CD4-positive, alpha-beta T cell (primary cell): ENCODE results near the gene ELFN2. TPM values are rescaled to one million over a fixed set of nuclear protein-coding genes. Genes with fewer than 3 reads are reported as not detected.
A peak's percentile ranks its signal among the peaks of the same experiment; 100 is the strongest.

Experiments used
- ATAC-seq: fragments of 200-7000 bp; cut with Tn5 transposase; one replicate; pipeline ENCODE4 v1.10.0; 2022; ENCODE audit warnings: mild to moderate bottlenecking; ENCODE audit not compliant: poor library complexity
- CTCF ChIA-PET: fragments of 350-600 bp; sonication (Branson Sonifier 250); formaldehyde crosslinking; loops from one replicate; lab custom pipeline; 2021; ENCODE audit warnings: antibody characterized with exemption, inconsistent platforms; lab: Charles Lee
- POLR2A ChIA-PET: fragments of 350-600 bp; sonication (Branson Sonifier 250); formaldehyde crosslinking; loops from one replicate; lab custom pipeline; 2021; ENCODE audit warnings: antibody characterized with exemption, inconsistent platforms; lab: Charles Lee
- DNase-seq, 14 experiments: peaks; one replicate each; pipeline ENCODE4 v3.0.0-alpha.2; 2013 to 2020; ENCODE audit warnings: mixed read lengths in 2 of 14
- H3K27ac ChIP-seq, 2 donors: one replicate each; pipeline versions ENCODE4 v1.5.1 to v1.7.0; 2013; ENCODE audit warnings: low read length in 2 of 2, low read depth in 1 of 2, mild to moderate bottlenecking in 1 of 2
- H3K27me3 ChIP-seq, 2 experiments: 1 replicate in 1 of 2; 2 replicates in 1 of 2; pipeline versions ENCODE4 v1.6.1 to v1.7.0; 2013; ENCODE audit warnings: low read length in 2 of 2, control low read depth in 1 of 2, mild to moderate bottlenecking in 1 of 2, moderate library complexity in 1 of 2; ENCODE audit not compliant: insufficient read depth in 2 of 2, control insufficient read depth in 1 of 2
- H3K36me3 ChIP-seq: one replicate; pipeline ENCODE4 v1.6.1; 2013; ENCODE audit warnings: low read length, control low read depth; ENCODE audit not compliant: insufficient read depth
- H3K4me1 ChIP-seq: one replicate; pipeline ENCODE4 v1.6.1; 2013; ENCODE audit warnings: low read length, control low read depth; ENCODE audit not compliant: insufficient read depth
- H3K4me3 ChIP-seq: one replicate; pipeline ENCODE4 v1.5.1; 2013; ENCODE audit warnings: mild to moderate bottlenecking, low read length, moderate library complexity
- H3K9me3 ChIP-seq, 2 experiments: 1 replicate in 1 of 2; 2 replicates in 1 of 2; pipeline versions ENCODE4 v1.6.1 to v1.7.0; 2013; ENCODE audit warnings: low read length in 2 of 2, mild to moderate bottlenecking in 2 of 2, control low read depth in 1 of 2, moderate library complexity in 1 of 2; ENCODE audit not compliant: control insufficient read depth in 1 of 2, insufficient read depth in 1 of 2
- H3K27ac Mint-ChIP-seq: one replicate; pipeline ENCODE4 v1.8.0; 2020; ENCODE audit warnings: mixed read lengths
- H3K27me3 Mint-ChIP-seq: one replicate; pipeline ENCODE4 v1.8.0; 2021; ENCODE audit warnings: mixed read lengths
- H3K36me3 Mint-ChIP-seq: one replicate; pipeline ENCODE4 v1.8.0; 2021; ENCODE audit warnings: low read depth, mixed read lengths
- H3K4me1 Mint-ChIP-seq: one replicate; pipeline ENCODE4 v1.8.0; 2021; ENCODE audit warnings: low read depth, mixed read lengths
- H3K4me3 Mint-ChIP-seq: one replicate; pipeline ENCODE4 v1.8.0; 2020; ENCODE audit warnings: mild to moderate bottlenecking, mixed read lengths
- H3K9me3 Mint-ChIP-seq: one replicate; pipeline ENCODE4 v1.8.0; 2020; ENCODE audit warnings: mixed read lengths
- intact Hi-C, 2 experiments: fragments of 100-400 bp; cut with DNase I in 1 of 2; cut with micrococcal nuclease in 1 of 2; formaldehyde crosslinking; loops; one replicate each; pipeline versions ENCODE4 v1.15.1 to v1.9.0; 2023 to 2025; cut with DNase I, micrococcal nuclease
- total RNA-seq, 174 experiments: library from RNA in 2 of 174; stranded (reverse) in 2 of 174; gene quantifications; one replicate each; pipeline ENCODE4 v1.2.3 and lab custom pipeline; 2021 to 2026
- TF ChIP-seq, protein P1 (sequence below): fragments of 200-600 bp; IDR thresholded peaks from one replicate; pipeline ENCODE4 v1.8.0; 2022; ENCODE audit warnings: antibody characterized with exemption, mild to moderate bottlenecking

Gene ELFN2
- total RNA-seq, 2 experiments from 2014 or later, result 0.05 to 0.20 TPM

DNA sequence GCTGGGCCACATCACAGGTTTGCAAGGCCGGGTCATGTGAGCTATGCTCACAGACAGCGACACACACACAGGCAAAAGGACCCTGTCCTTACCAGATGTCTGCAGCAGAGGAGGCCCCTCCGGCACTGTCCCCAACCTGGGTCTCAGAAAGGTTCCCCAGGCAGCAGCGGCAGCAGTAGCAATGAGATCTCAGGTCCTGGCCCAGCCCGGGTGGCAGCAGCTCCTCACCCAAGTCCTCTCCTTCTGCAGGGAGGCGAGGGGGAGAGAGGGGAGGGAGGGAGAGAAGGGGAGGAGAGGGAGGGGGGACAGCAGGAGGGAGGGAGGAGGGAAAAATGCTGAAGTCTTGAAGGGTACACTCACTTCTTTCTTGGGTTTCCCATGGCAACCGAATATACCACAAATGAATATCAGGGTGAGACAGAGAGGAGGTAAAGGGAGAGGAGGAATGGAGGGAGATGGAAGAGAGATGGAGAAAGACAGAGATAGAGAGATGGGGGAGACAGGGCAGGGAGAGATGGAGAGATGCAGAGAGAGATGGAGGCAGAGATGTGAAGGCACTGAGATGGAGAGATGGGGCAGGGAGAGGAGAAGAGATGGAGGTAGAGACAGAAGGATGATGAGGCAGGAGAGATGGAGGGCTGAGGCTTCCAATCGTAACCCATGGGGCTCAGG is 9.5 kb downstream of the ELFN2 start:
- Histone ChIP-seq H3K4me1 (peaks cover 29% of the 10 kb centered on the region), H3K27me3 (peaks cover 27 to 43% of the 10 kb centered on the region in 2 experiments), H3K36me3 (no peaks in the 10 kb centered on the region), H3K9me3 (peaks cover 0 to 5% of the 10 kb centered on the region in 2 experiments), H3K4me3 (no peak overlapping the region), H3K27ac (no peak overlapping the region)
- no peaks in the 10 kb centered on the region for H3K9me3 Mint-ChIP-seq
- no peak for DNase-seq
- TF ChIP-seq, protein P1, sequence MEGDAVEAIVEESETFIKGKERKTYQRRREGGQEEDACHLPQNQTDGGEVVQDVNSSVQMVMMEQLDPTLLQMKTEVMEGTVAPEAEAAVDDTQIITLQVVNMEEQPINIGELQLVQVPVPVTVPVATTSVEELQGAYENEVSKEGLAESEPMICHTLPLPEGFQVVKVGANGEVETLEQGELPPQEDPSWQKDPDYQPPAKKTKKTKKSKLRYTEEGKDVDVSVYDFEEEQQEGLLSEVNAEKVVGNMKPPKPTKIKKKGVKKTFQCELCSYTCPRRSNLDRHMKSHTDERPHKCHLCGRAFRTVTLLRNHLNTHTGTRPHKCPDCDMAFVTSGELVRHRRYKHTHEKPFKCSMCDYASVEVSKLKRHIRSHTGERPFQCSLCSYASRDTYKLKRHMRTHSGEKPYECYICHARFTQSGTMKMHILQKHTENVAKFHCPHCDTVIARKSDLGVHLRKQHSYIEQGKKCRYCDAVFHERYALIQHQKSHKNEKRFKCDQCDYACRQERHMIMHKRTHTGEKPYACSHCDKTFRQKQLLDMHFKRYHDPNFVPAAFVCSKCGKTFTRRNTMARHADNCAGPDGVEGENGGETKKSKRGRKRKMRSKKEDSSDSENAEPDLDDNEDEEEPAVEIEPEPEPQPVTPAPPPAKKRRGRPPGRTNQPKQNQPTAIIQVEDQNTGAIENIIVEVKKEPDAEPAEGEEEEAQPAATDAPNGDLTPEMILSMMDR, result no peak
- intact Hi-C loops, result no loop called here
- ATAC-seq, result no peak
- ChIA-PET CTCF (no interaction called here), POLR2A (no interaction called here)
- peaks cover 39% of the 10 kb centered on the region for H3K4me1 Mint-ChIP-seq
- no peaks in the 10 kb centered on the region for H3K36me3 Mint-ChIP-seq
- H3K27me3 Mint-ChIP-seq, result peaks cover 80% of the 10 kb centered on the region
- peak overlapping the region; percentile 45 for H3K4me3 Mint-ChIP-seq
- H3K27ac Mint-ChIP-seq, result no peak overlapping the region

DNA sequence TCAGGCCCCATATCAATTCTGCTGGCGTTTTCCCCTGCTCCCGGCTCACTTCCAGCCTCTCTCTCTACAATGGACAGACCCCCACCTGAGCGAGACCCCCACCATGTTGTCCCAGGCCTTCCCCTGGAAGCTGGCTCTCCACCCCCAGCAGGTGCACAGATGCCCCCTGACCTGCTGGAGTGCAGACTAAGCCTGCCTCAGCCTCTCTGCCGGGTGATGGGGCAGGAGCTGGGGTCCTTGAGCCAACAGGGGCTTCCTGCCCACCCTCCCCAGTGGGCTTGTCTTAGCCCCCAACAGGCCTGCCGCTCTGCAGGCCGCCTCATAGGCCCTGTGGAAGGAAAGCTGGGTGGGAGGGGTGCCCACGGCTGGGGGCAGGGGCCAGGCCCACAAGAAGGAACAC is 10.0 kb downstream of the ELFN2 start:
- ChIA-PET POLR2A (no interaction called here), CTCF (no interaction called here)

DNA sequence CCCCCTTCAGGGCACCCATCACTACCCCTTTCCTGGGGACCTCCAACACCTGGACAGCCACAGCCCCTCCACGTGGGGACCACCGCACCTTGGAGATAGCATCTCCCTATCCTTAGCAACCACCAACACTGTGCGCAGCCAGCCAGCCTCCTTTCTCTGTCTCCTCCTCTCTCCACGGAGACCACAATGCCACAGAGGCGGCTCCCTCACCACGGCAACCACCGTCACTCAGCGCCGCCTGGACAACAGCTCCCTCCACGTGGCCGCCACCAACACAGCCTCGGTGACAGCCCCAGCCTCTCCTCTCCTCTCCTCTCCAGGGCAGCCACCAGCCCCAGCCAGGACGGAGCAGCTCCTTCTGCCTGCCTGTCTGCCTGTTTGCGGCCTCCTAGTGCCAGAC is 10.5 kb downstream of the ELFN2 start:
- no peak overlapping the region for H3K4me3 ChIP-seq
- no peaks in the 10 kb centered on the region for H3K36me3 ChIP-seq
- peaks cover 0 to 5% of the 10 kb centered on the region in 2 experiments for H3K9me3 ChIP-seq
- H3K27ac Mint-ChIP-seq, result no peak overlapping the region
- H3K27me3 ChIP-seq, result peaks cover 27 to 39% of the 10 kb centered on the region in 2 experiments
- intact Hi-C loops, result no loop called here
- H3K4me1 ChIP-seq, result peaks cover 32% of the 10 kb centered on the region
- H3K36me3 Mint-ChIP-seq, result no peaks in the 10 kb centered on the region
- peaks cover 39% of the 10 kb centered on the region for H3K4me1 Mint-ChIP-seq
- H3K27me3 Mint-ChIP-seq, result peaks cover 76% of the 10 kb centered on the region
- ChIA-PET CTCF (no interaction called here), POLR2A (no interaction called here)
- DNase-seq (peak in 9 of 14 experiments; percentile 14 to 49 (median 22)), ATAC-seq (peak; percentile 69)
- no peak overlapping the region for H3K4me3 Mint-ChIP-seq
- H3K9me3 Mint-ChIP-seq, result no peaks in the 10 kb centered on the region
- TF ChIP-seq, protein P1, result no peak
- no peak overlapping the region for H3K27ac ChIP-seq

More for the DNA sequence above, 10.0 kb downstream of the ELFN2 start:
- no peaks in the 10 kb centered on the region for H3K36me3 Mint-ChIP-seq
- TF ChIP-seq, protein P1, result no peak
- intact Hi-C loops, result no loop called here
- no peak overlapping the region for H3K4me3 Mint-ChIP-seq
- H3K4me3 ChIP-seq, result no peak overlapping the region
- H3K4me1 Mint-ChIP-seq, result peaks cover 39% of the 10 kb centered on the region
- H3K36me3 ChIP-seq, result no peaks in the 10 kb centered on the region
- peaks cover 32% of the 10 kb centered on the region for H3K4me1 ChIP-seq
- no peaks in the 10 kb centered on the region for H3K9me3 Mint-ChIP-seq
- no peak overlapping the region for H3K27ac ChIP-seq
- DNase-seq (no peak), ATAC-seq (no peak)
- H3K27me3 ChIP-seq, result peaks cover 27 to 43% of the 10 kb centered on the region in 2 experiments
- H3K27ac Mint-ChIP-seq, result no peak overlapping the region
- peaks cover 80% of the 10 kb centered on the region for H3K27me3 Mint-ChIP-seq
- peaks cover 0 to 5% of the 10 kb centered on the region in 2 experiments for H3K9me3 ChIP-seq
